GM23338 (cell line): ENCODE measurements around the gene FRS2. TPM values are rescaled to one million over a fixed set of nuclear protein-coding genes. Genes with fewer than 3 reads are reported as not detected.

Experiments
- ATAC-seq: fragments of 200-7000 bp; cut with Tn5 transposase; 3 replicates; pipeline ENCODE4 v1.9.1; 2020
- DNase-seq: peaks from one replicate; pipeline ENCODE4 v3.0.0-alpha.2; 2015; ENCODE audit warnings: low spot score
- H2AFZ ChIP-seq: fragments of 200-600 bp; sonication (generic); 2 replicates; pipeline ENCODE4 v1.8.0; 2016; ENCODE audit warnings: antibody characterized with exemption, mild to moderate bottlenecking, moderate library complexity
- H3F3A ChIP-seq: fragments of 200-600 bp; sonication (generic); replicated peaks from 2 replicates; pipeline ENCODE4 v1.8.0; 2017; ENCODE audit warnings: antibody characterized with exemption, mixed run types, low read depth
- H3K27ac ChIP-seq: fragments of 200-600 bp; sonication (generic); 2 replicates; pipeline ENCODE4 v1.6.1; 2016; ENCODE audit warnings: low read depth
- H3K27me3 ChIP-seq: fragments of 200-600 bp; sonication (generic); 2 replicates; pipeline ENCODE4 v1.8.0; 2016; ENCODE audit warnings: mild to moderate bottlenecking, mixed run types, moderate library complexity; ENCODE audit not compliant: insufficient read depth
- H3K36me3 ChIP-seq: fragments of 200-600 bp; sonication (generic); 2 replicates; pipeline ENCODE4 v1.8.0; 2016; ENCODE audit warnings: mild to moderate bottlenecking; ENCODE audit not compliant: insufficient read depth
- H3K4me1 ChIP-seq: fragments of 200-600 bp; sonication (generic); 2 replicates; pipeline ENCODE4 v1.8.0; 2016; ENCODE audit warnings: mild to moderate bottlenecking, moderate library complexity; ENCODE audit not compliant: insufficient read depth
- H3K4me2 ChIP-seq: fragments of 200-600 bp; sonication (generic); 2 replicates; pipeline ENCODE4 v1.7.1; 2017; ENCODE audit warnings: mixed run types
- H3K4me3 ChIP-seq: fragments of 200-600 bp; sonication (generic); 2 replicates; pipeline ENCODE4 v1.6.1; 2016; ENCODE audit warnings: mixed run types
- H3K79me2 ChIP-seq: fragments of 200-600 bp; sonication (generic); replicated peaks from 2 replicates; pipeline ENCODE4 v1.8.0; 2017; ENCODE audit warnings: mild to moderate bottlenecking; ENCODE audit not compliant: insufficient read depth
- H3K9me2 ChIP-seq: fragments of 200-600 bp; sonication (generic); 2 replicates; pipeline ENCODE4 v1.8.0; 2017; ENCODE audit not compliant: insufficient read depth
- H4K20me1 ChIP-seq: fragments of 200-600 bp; sonication (generic); replicated peaks from 2 replicates; pipeline ENCODE4 v1.8.0; 2017; ENCODE audit warnings: mild to moderate bottlenecking; ENCODE audit not compliant: insufficient read depth
- H3K27ac Mint-ChIP-seq: 2 replicates; pipeline ENCODE4 v1.8.0; 2020; ENCODE audit warnings: inconsistent platforms, mild to moderate bottlenecking, moderate library complexity, mixed read lengths
- H3K27me3 Mint-ChIP-seq: 3 replicates; pipeline ENCODE4 v1.8.0; 2022; ENCODE audit warnings: low read depth, mild to moderate bottlenecking, moderate library complexity, mixed read lengths, inconsistent platforms; ENCODE audit not compliant: insufficient read depth, poor library complexity
- H3K36me3 Mint-ChIP-seq: 3 replicates; pipeline ENCODE4 v1.8.0; 2021; ENCODE audit warnings: low read depth, mild to moderate bottlenecking, inconsistent platforms, moderate library complexity, mixed read lengths
- H3K4me1 Mint-ChIP-seq: 3 replicates; pipeline ENCODE4 v1.8.0; 2020; ENCODE audit warnings: mild to moderate bottlenecking, inconsistent platforms, mixed read lengths
- H3K4me3 Mint-ChIP-seq: 3 replicates; pipeline ENCODE4 v1.8.0; 2021; ENCODE audit warnings: moderate library complexity, mild to moderate bottlenecking, inconsistent platforms, mixed read lengths
- H3K9me3 Mint-ChIP-seq: 3 replicates; pipeline ENCODE4 v1.8.0; 2020; ENCODE audit warnings: moderate library complexity, mild to moderate bottlenecking, inconsistent platforms, mixed read lengths
- CTCF ChIP-seq, 2 experiments: fragments of 200-600 bp in 1 of 2; sonication (generic) in 1 of 2; conservative IDR thresholded peaks; 2 replicates each; pipeline versions ENCODE4 v1.5.1 to v1.6.1; 2016 to 2017; ENCODE audit warnings: antibody characterized with exemption in 2 of 2, low read depth in 2 of 2, mild to moderate bottlenecking in 2 of 2, moderate library complexity in 1 of 2
- ETS1 ChIP-seq: IDR thresholded peaks from 2 replicates; pipeline ENCODE4 v1.6.1; 2016; ENCODE audit warnings: antibody characterized with exemption
- EZH2 ChIP-seq: fragments of 200-600 bp; sonication (generic); IDR thresholded peaks from one replicate; pipeline ENCODE4 v1.8.0; 2017; ENCODE audit warnings: antibody characterized with exemption, mild to moderate bottlenecking, low read depth; ENCODE audit not compliant: unreplicated experiment
- EZH2phosphoT487 ChIP-seq: fragments of 200-600 bp; sonication (generic); IDR thresholded peaks from one replicate; pipeline ENCODE4 v1.8.1; 2018; ENCODE audit warnings: antibody characterized with exemption; ENCODE audit not compliant: unreplicated experiment
- JUNB ChIP-seq: IDR thresholded peaks from one replicate; pipeline ENCODE4 v1.6.1; 2016; ENCODE audit warnings: antibody characterized with exemption; ENCODE audit not compliant: unreplicated experiment
- POLR2AphosphoS5 ChIP-seq: IDR thresholded peaks from 2 replicates; pipeline ENCODE4 v1.6.1; 2016; ENCODE audit warnings: antibody characterized with exemption, low read depth
- REST ChIP-seq: IDR thresholded peaks from one replicate; pipeline ENCODE4 v1.6.1; 2018; ENCODE audit warnings: antibody characterized with exemption; ENCODE audit not compliant: unreplicated experiment
- STAT1 ChIP-seq: IDR thresholded peaks from one replicate; pipeline ENCODE4 v1.6.1; 2016; ENCODE audit warnings: antibody characterized with exemption; ENCODE audit not compliant: unreplicated experiment
- ZNF114 ChIP-seq: fragments of 250-450 bp; sonication (Bioruptor Pico); IDR thresholded peaks from 2 replicates; pipeline ENCODE4 v1.5.0; 2020; ENCODE audit warnings: mild to moderate bottlenecking, moderate library complexity
- polyA plus RNA-seq: library from polyadenylated mRNA; unstranded; fragments of >200 nt; fragmentation: Nextera tagmentation; extraction: Ambion mirVana; gene quantifications from 2 replicates; pipeline ENCODE4 v1.2.1, GENCODE V29; 2016
- total RNA-seq: library from RNA; depleted of rRNA; stranded (reverse); fragments of >200 nt; shearing (Covaris generic); gene quantifications from 2 replicates; pipeline ENCODE4 v1.2.3, GENCODE V29; 2014

Gene FRS2
- total and polyA plus RNA-seq, 2 experiments from 2014 or later: 34.3 to 45.0 TPM

GRCh38 chr12:69545081-69545480 lies 74.9 kb downstream of the FRS2 start:
- Mint-ChIP-seq H3K27ac (no peak overlapping the region), H3K4me3 (no peak overlapping the region), H3K4me1 (peaks cover 8% of the 10 kb centered on the region), H3K27me3 (no peaks in the 10 kb centered on the region), H3K36me3 (peaks cover 20% of the 10 kb centered on the region), H3K9me3 (no peaks in the 10 kb centered on the region; the same call in 2 of the 3 replicates)
- Histone ChIP-seq H3K27me3 (no peaks in the 10 kb centered on the region), H3K4me3 (no peak overlapping the region), H3K4me1 (no peaks in the 10 kb centered on the region), H3K27ac (no peak overlapping the region), H3K4me2 (no peak overlapping the region), H3F3A (no peaks in the 10 kb centered on the region), H2AFZ (no peak overlapping the region), H3K36me3 (no peaks in the 10 kb centered on the region), H3K79me2 (no peaks in the 10 kb centered on the region; the same call in 1 of the 2 replicates), H4K20me1 (no peaks in the 10 kb centered on the region), H3K9me2 (no peaks in the 10 kb centered on the region)
- no peak for TF ChIP-seq POLR2AphosphoS5
- ATAC-seq (no peak), DNase-seq (no peak)

GRCh38 chr12:69546693-69547438 lies 76.7 kb downstream of the FRS2 start:
- no peak overlapping the region for H3K27ac ChIP-seq
- peaks cover 8% of the 10 kb centered on the region for H3K4me1 Mint-ChIP-seq
- no peak overlapping the region for H3K4me3 ChIP-seq
- no peaks in the 10 kb centered on the region; the same call in 1 of the 2 replicates for H3K79me2 ChIP-seq
- H4K20me1 ChIP-seq: no peaks in the 10 kb centered on the region
- no peaks in the 10 kb centered on the region for H3K27me3 ChIP-seq
- no peak overlapping the region for H2AFZ ChIP-seq
- no peak overlapping the region for H3K27ac Mint-ChIP-seq
- no peaks in the 10 kb centered on the region; the same call in 2 of the 3 replicates for H3K9me3 Mint-ChIP-seq
- no peaks in the 10 kb centered on the region for H3K9me2 ChIP-seq
- H3K4me3 Mint-ChIP-seq: no peak overlapping the region
- no peaks in the 10 kb centered on the region for H3K4me1 ChIP-seq
- no peak for ATAC-seq
- no peak for DNase-seq
- no peaks in the 10 kb centered on the region for H3K36me3 ChIP-seq
- no peaks in the 10 kb centered on the region for H3F3A ChIP-seq
- peaks cover 15% of the 10 kb centered on the region for H3K36me3 Mint-ChIP-seq
- H3K4me2 ChIP-seq: no peak overlapping the region
- H3K27me3 Mint-ChIP-seq: no peaks in the 10 kb centered on the region
- TF ChIP-seq ZNF114 (no peak), STAT1 (no peak), POLR2AphosphoS5 (no peak), ETS1 (no peak), EZH2phosphoT487 (no peak), EZH2 (no peak), REST (no peak), CTCF (conservative IDR thresholded peaks at IDR 0.05; ENCODE audit: low read depth in 2 of 2) (no peak), JUNB (no peak)
